Heart left ventricle (tissue), 16 donors: Measurements from ENCODE around the gene MOXD1. TPM values are rescaled to one million over a fixed set of nuclear protein-coding genes. Genes with fewer than 3 reads are reported as not detected.

Experiments
- ATAC-seq, 4 donors: fragments of 200-7000 bp; cut with Tn5 transposase; one replicate each; pipeline ENCODE4 v1.9.1; 2020 to 2022; ENCODE audit warnings: moderate library complexity in 4 of 4, mild to moderate bottlenecking in 3 of 4, moderate number of reproducible peaks in 1 of 4
- DNase-seq, 5 donors: peaks; one replicate each; pipeline ENCODE4 v3.0.0-alpha.2; 2020
- H3K27ac ChIP-seq, 12 donors: fragments of 200-600 bp; sonication (generic) in 4 of 12; one replicate each; pipeline versions ENCODE4 v1.5.0 to v1.8.0; 2016 to 2022; ENCODE audit warnings: mild to moderate bottlenecking in 2 of 12
- H3K27me3 ChIP-seq, 9 donors: fragments of 200-600 bp; sonication (generic) in 2 of 9; one replicate each; pipeline versions ENCODE4 v1.5.1 to v1.8.0; 2016 to 2022; ENCODE audit warnings: mild to moderate bottlenecking in 3 of 9
- H3K36me3 ChIP-seq, 9 donors: fragments of 200-600 bp; sonication (generic) in 2 of 9; one replicate each; pipeline versions ENCODE4 v1.5.0 to v1.8.0; 2018 to 2022; ENCODE audit warnings: mild to moderate bottlenecking in 2 of 9
- H3K4me1 ChIP-seq, 12 donors: fragments of 200-600 bp; sonication (generic) in 4 of 12; one replicate each; pipeline versions ENCODE4 v1.5.0 to v1.8.0; 2016 to 2022; ENCODE audit warnings: mild to moderate bottlenecking in 3 of 12
- H3K4me3 ChIP-seq, 12 donors: fragments of 200-600 bp; sonication (generic) in 4 of 12; one replicate each; pipeline versions ENCODE4 v1.5.0 to v1.8.0; 2017 to 2022; ENCODE audit warnings: mild to moderate bottlenecking in 9 of 12, moderate library complexity in 4 of 12
- H3K9me3 ChIP-seq, 12 donors: fragments of 200-600 bp; sonication (generic) in 4 of 12; one replicate each; pipeline versions ENCODE4 v1.5.0 to v1.8.0; 2016 to 2022; ENCODE audit warnings: mild to moderate bottlenecking in 1 of 12
- CTCF ChIP-seq, 12 donors: fragments of 200-600 bp; sonication (generic) in 4 of 12; IDR thresholded peaks; one replicate each; pipeline versions ENCODE4 v1.5.0 to v1.8.0; 2018 to 2022; ENCODE audit warnings: antibody characterized with exemption in 12 of 12, mild to moderate bottlenecking in 5 of 12
- POLR2A ChIP-seq, 2 donors: fragments of 450-650 bp; IDR thresholded peaks; one replicate each; pipeline ENCODE4 v1.6.1; 2017; ENCODE audit warnings: antibody characterized with exemption in 2 of 2, mild to moderate bottlenecking in 2 of 2, moderate library complexity in 2 of 2
- WGBS, 4 donors: extraction: QIAGEN DNeasy Blood & Tissue Kit in 2 of 4; methylation state at CpG; one replicate each; pipeline versions ENCODE4 v1.1.5 to v1.1.7; 2013 to 2018; 5-methylcytosine and 5-hydroxymethylcytosine counted together
- intact Hi-C, 10 donors: fragments of 100-400 bp; cut with DNase I; formaldehyde crosslinking; loops; one replicate each; pipeline versions ENCODE4 v1.11.1 to v1.14.2; 2022
- polyA plus RNA-seq, 2 donors: library from polyadenylated mRNA; stranded (reverse); fragments of 200-250 nt; gene quantifications; one replicate each; pipeline ENCODE4 v1.2.3, GENCODE V29; 2013
- total RNA-seq, 9 donors: library from RNA; depleted of rRNA in 2 of 9; stranded (reverse); fragments of >200 nt in 2 of 9; fragmentation: NEBNext Ultra II Directional in 3 of 9; extraction: Animal tissue kit (Norgen Biotek cat#: 25700) in 3 of 9; gene quantifications; one replicate each; pipeline versions ENCODE4 v1.1.0 to v1.2.4, GENCODE V29; 2016 to 2023
- donor health status: ischemic (EF 13 %, LVEDD 7.1; RV severe dilation, severe dysfunction).
- donor health status: healthy with polysubstance abuse.
- donor health status: DM: no; HTN: yes; CAD: no.
- donor health status: DM: no; HTN: no; CAD: no.
- donor health status: ischemic (EF 25% LVEDD 6.9; RV normal size, moderate dysfunction).
- donor health status: ischemic (EF 25% LVEDD 5.7; RV mildly dilated, moderate dysfunction).
- donor health status: healthy.
- donor health status: DM: yes; HTN: yes; CAD: no.
- donor health status: ischemic (EF 35%, LVEDD 5.7; RV mildly dilated, moderate dysfunction).
- donor health status: nonischemic (EF 11% LVEDD 7.7; RV severe dilation, severe dysfunction).
- donor health status: DM: yes; HTN: yes; CAD: no.
- donor health status: PGD.
- donor health status: ischemic (EF 29% LVEDD 5.4; RV normal size, mild dysfunction).
- donor health status: nonischemic (EF 23%, LVEDD 6.1; RV moderate dilation, normal function).

The MOXD1 gene
- total and polyA plus RNA-seq, 11 donors, result 0.69 to 10.5 (median 3.0) TPM

DNA sequence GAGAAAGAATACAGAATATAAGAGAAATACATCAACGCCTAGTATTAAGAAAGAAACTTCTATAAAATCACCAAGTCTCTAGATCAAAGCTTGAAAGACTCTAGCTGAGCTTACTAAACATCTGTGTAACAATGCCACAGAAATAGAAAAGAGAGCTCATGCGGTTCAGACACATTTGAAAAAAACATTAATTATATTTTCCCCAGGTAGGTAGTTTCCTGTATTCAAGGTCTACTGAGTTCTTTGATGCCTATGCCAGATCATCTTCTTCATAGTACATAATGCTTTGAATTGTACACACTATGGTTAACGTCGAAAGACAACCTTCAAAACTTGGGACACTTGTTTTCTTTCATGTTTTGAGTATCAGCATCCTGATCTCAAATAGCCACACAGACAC is 11.3 kb downstream of the MOXD1 start:
- no peak overlapping the region for H3K27ac ChIP-seq
- H3K27me3 ChIP-seq, result no peaks in the 10 kb centered on the region
- WGBS, 4 donors, result 80 to 84% (median 83%) methylated on average over 4 of the region's 4 CpGs
- H3K36me3 ChIP-seq, result no peaks in the 10 kb centered on the region
- peaks cover 0 to 13% (median 2%) of the 10 kb centered on the region in 12 donors for H3K9me3 ChIP-seq
- intact Hi-C loops, result no loop called here
- DNase-seq (no peak), ATAC-seq (no peak)
- peaks cover 0 to 6% (median 0%) of the 10 kb centered on the region in 12 donors for H3K4me1 ChIP-seq
- no peak overlapping the region for H3K4me3 ChIP-seq
- TF ChIP-seq POLR2A (IDR thresholded peaks at IDR 0.05) (no peak), CTCF (IDR thresholded peaks at IDR 0.05) (no peak)

- no peak overlapping the region for H3K4me3 ChIP-seq
- H3K9me3 ChIP-seq, result peaks cover 0 to under 1% (median 0%) of the 10 kb centered on the region in 12 donors
- intact Hi-C loops, result no loop called here
- TF ChIP-seq POLR2A (IDR thresholded peaks at IDR 0.05) (no peak), CTCF (IDR thresholded peaks at IDR 0.05) (no peak)
- H3K4me1 ChIP-seq, result peaks cover 0 to 6% (median 0%) of the 10 kb centered on the region in 12 donors
- no peaks in the 10 kb centered on the region for H3K36me3 ChIP-seq
- no peaks in the 10 kb centered on the region for H3K27me3 ChIP-seq
- no peak overlapping the region for H3K27ac ChIP-seq
- ATAC-seq, result no peak
- no peak for DNase-seq
- 27 to 36% (median 29%) methylated on average over 3 of the region's 3 CpGs for WGBS, 4 donors
These were observed 13.0 kb downstream of the MOXD1 start for GRCh38 chr6:132388291-132388690.

DNA sequence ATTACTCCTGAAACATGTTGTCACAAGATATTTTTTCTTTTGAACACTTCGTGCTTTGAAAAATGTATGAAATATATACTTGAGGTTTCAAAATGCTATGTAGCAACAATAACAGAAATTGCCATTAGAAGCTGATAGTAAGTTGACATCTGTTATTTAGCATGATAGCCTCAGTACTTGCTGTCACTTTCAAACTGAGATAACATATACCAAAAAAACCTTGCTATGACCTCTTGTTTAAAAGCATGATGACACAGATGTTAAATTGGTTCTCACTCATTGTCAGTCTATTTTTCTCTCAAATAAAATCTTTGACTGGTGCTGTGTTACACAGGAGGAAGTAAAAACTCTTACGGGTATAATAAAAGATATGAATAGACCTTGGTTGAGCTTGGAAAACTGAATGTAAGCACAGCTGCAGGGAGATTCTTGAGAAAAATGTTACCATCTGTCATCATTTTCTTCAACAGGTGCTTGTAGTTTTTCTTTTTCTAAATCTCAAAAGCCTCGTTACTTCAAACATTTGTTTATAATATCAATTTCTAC is 18.6 kb downstream of the MOXD1 start:
- H3K27me3 ChIP-seq, result no peaks in the 10 kb centered on the region
- H3K4me3 ChIP-seq, result no peak overlapping the region
- ATAC-seq, result no peak
- H3K27ac ChIP-seq, result no peak overlapping the region
- H3K9me3 ChIP-seq, result peaks cover 0 to 6% (median 0%) of the 10 kb centered on the region in 12 donors
- 57 to 64% (median 61%) methylated on average over 3 of the region's 3 CpGs for WGBS, 4 donors
- peaks cover 0 to 3% (median 0%) of the 10 kb centered on the region in 12 donors for H3K4me1 ChIP-seq
- intact Hi-C loops, result no loop called here
- TF ChIP-seq POLR2A (IDR thresholded peaks at IDR 0.05) (no peak), CTCF (IDR thresholded peaks at IDR 0.05) (no peak)
- DNase-seq, result no peak
- no peaks in the 10 kb centered on the region for H3K36me3 ChIP-seq

GRCh38 chr6:132381381-132381780 is 19.9 kb downstream of the MOXD1 start:
- intact Hi-C loops, result no loop called here
- H3K4me1 ChIP-seq, result peaks cover 0 to 3% (median 0%) of the 10 kb centered on the region in 12 donors
- no peak overlapping the region for H3K27ac ChIP-seq
- ATAC-seq (no peak), DNase-seq (no peak)
- WGBS, 4 donors, result 83 to 94% (median 86%) methylated on average over 1 of the region's 1 CpG
- H3K36me3 ChIP-seq, result no peaks in the 10 kb centered on the region
- H3K9me3 ChIP-seq, result peaks cover 0 to 6% (median 0%) of the 10 kb centered on the region in 12 donors
- H3K27me3 ChIP-seq, result no peaks in the 10 kb centered on the region
- TF ChIP-seq POLR2A (IDR thresholded peaks at IDR 0.05) (no peak), CTCF (IDR thresholded peaks at IDR 0.05) (no peak)
- H3K4me3 ChIP-seq, result no peak overlapping the region
